HG02884 (cell line): ENCODE measurements around the gene LGALS13.
"Not testable (repeated sequence)": the region's sequence is repeated elsewhere in the genome, so short reads cannot be mapped to it uniquely, and the experiment has no call there.

ENCODE experiments used
- ATAC-seq: cut with Tn5 transposase; IDR thresholded peaks from one replicate; pipeline ENCODE4 v1.9.1; 2021; ENCODE audit warnings: mild to moderate bottlenecking, moderate library complexity; ENCODE audit not compliant: unreplicated experiment

The LGALS13 gene

GRCh38 chr19:39613597-39613996 lies 11.3 kb downstream of the LGALS13 start:
- no peak for ATAC-seq

- ATAC-seq: no peak
Observed at GRCh38 chr19:39617745-39618144, 15.4 kb downstream of the LGALS13 start.

- ATAC-seq: no peak
Observed at GRCh38 chr19:39623946-39624345, 21.6 kb downstream of the LGALS13 start.

GRCh38 chr19:39627631-39628030 lies 25.3 kb downstream of the LGALS13 start:
- ATAC-seq: not testable (repeated sequence)

GRCh38 chr19:39631178-39631577 lies 28.9 kb downstream of the LGALS13 start:
- ATAC-seq: no peak

GRCh38 chr19:39631626-39632025 lies 29.3 kb downstream of the LGALS13 start:
- ATAC-seq: no peak

- ATAC-seq: no peak
Observed at GRCh38 chr19:39637891-39638290, 35.6 kb downstream of the LGALS13 start.

- no peak for ATAC-seq
Observed at GRCh38 chr19:39641773-39642172, 39.4 kb downstream of the LGALS13 start.

GRCh38 chr19:39643591-39643990 lies 41.3 kb downstream of the LGALS13 start:
- ATAC-seq: no peak

- no peak for ATAC-seq
Observed at GRCh38 chr19:39645800-39646411, 43.6 kb downstream of the LGALS13 start.

- ATAC-seq: no peak
Observed at GRCh38 chr19:39647918-39648317, 45.6 kb downstream of the LGALS13 start.

- no peak for ATAC-seq
Observed at GRCh38 chr19:39655613-39656012, 53.3 kb downstream of the LGALS13 start, which contains the start of gene LGALS16. Gene LGALS16 (plus strand): TSS chr19:39655913. CDS start chr19:39655962, 49 bp downstream.
